GM21423 (cell line): ENCODE measurements around the gene DMWD.

Experiments used
- ATAC-seq: cut with Tn5 transposase; IDR thresholded peaks from one replicate; pipeline ENCODE4 v1.9.1; 2021; ENCODE audit warnings: mild to moderate bottlenecking, moderate library complexity; ENCODE audit not compliant: unreplicated experiment

The DMWD gene, protein sequence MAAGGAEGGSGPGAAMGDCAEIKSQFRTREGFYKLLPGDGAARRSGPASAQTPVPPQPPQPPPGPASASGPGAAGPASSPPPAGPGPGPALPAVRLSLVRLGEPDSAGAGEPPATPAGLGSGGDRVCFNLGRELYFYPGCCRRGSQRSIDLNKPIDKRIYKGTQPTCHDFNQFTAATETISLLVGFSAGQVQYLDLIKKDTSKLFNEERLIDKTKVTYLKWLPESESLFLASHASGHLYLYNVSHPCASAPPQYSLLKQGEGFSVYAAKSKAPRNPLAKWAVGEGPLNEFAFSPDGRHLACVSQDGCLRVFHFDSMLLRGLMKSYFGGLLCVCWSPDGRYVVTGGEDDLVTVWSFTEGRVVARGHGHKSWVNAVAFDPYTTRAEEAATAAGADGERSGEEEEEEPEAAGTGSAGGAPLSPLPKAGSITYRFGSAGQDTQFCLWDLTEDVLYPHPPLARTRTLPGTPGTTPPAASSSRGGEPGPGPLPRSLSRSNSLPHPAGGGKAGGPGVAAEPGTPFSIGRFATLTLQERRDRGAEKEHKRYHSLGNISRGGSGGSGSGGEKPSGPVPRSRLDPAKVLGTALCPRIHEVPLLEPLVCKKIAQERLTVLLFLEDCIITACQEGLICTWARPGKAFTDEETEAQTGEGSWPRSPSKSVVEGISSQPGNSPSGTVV

DNA sequence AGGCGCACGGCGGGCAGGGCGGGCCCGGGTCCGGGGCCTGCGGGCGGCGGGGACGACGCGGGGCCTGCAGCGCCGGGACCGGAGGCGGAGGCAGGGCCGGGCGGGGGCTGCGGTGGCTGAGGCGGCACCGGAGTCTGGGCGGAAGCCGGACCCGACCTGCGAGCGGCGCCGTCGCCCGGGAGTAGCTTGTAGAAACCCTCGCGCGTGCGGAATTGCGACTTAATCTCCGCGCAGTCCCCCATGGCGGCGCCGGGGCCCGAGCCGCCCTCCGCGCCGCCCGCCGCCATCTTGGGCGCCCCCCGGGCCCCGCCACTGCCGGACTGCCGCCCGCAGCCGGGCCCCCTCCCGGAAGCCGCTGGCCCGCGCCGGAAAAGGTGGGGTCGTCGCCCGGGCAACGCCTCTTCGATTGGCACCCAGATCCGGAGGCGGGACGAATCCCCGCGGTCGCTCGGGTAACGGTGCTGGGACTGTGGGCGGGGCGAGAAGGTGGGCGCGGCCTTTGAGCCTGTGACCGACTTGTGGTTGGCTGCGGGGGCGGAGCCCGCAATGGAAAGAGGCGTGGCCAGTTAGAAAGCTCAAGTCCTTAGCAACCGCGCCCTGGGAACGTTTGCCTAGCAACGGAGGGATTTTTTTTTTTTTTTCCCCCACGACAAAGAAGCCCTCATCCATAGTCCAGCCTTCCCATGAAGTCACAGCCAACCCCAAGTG lies at the start of gene DMWD:
Gene DMWD (minus strand): TSS at position 376 of the 708 bp plus-strand sequence. CDS start 89 bp downstream, at position 287.
- ATAC-seq: peak; percentile 89

DNA sequence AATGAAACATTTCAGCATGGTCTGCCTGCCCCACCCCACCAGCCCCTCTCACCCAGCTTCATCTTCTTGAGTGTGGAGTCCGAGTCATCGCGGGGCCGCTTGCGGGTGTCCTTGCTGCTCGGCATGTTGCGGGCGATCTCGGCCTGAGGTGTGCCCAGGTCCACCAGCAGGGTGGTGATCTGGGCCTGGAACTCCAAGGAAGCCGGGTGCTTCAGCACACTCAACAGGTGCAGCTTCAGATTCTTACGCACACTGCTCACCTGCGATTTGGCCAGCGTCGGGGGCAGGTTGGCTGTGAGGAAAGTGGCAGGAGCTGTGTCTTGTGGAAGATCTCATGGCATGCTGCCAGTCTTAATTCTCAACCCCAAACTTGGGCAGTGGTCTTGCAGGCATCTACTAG lies 49.6 kb upstream of the DMWD start:
- ATAC-seq: no peak

DNA sequence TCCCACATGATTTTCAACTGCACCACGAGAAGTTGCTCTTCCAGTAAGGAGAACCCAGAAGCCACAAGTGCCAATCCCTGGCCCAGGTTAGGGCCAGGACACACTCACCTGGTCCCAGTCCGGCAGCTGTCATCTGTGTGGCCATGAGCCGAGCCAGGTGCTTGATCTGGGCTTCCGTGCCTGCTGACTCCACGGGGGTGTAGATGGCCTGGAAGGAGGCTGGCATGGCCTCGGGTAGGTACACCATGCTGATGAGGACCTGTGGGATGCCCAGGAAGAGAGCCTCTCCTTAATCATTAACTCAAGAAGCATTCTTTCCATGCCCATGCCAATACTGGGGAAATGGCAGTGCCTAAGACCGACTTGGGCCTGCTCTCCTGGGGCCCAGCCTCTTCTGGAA lies 42.3 kb upstream of the DMWD start:
- ATAC-seq: no peak

GRCh38 chr19:45828945-45829344 lies 36.3 kb upstream of the DMWD start:
- no peak for ATAC-seq

GRCh38 chr19:45828523-45828922 lies 35.9 kb upstream of the DMWD start:
- no peak for ATAC-seq

GRCh38 chr19:45827459-45828093 lies 34.9 kb upstream of the DMWD start:
- no peak for ATAC-seq

- ATAC-seq: no peak
These were observed 34.3 kb upstream of the DMWD start for GRCh38 chr19:45826934-45827333.

DNA sequence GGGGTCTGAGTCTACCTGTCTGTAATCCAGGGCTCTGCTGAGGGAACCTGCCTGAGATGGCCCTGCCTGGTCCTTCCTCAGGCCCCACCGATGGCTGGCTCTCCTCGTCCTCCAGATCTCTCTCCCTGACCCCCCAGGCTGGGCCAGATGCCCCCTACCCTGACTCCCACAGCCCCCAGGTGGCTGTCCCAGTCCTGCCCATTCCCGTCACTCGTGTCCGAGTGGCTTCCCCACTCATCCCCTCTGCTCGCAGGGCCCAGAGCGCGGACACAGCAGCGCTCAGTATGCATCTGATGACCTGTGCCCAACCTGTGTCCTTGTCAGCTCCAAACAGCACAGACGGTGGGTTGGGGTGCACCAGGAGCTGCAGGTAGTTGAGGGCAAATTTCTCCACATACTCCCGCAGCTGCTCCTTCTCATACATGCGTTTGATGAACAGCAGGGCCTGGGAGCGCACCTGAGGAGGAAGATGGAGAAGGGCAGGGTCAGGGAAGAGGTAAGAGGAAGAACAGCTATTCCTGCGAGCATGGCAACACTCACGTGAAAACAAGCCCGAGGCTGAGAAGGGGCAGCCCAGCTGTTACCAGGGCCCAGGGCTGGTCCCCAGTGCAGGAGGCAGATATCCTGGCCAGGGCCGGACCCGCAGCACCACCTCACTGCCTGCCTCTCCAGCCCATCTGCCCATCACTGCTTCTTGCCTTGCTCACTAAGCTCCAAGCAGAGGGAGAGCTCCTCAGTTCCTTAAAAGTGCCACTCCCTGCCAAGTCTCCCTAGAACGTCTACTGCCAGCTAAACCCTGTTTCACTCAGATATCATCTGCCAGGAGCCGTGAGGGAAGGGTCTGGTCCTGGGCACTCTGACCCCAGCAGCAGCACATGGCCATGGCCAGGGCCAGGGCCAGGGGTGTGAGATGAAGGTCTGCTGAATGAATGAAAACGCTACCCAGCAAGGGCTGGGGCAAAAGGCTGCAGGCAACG lies 33.6 kb upstream of the DMWD start:
- ATAC-seq: no peak

- ATAC-seq: no peak
These were observed 32.6 kb upstream of the DMWD start for GRCh38 chr19:45825263-45825605.

DNA sequence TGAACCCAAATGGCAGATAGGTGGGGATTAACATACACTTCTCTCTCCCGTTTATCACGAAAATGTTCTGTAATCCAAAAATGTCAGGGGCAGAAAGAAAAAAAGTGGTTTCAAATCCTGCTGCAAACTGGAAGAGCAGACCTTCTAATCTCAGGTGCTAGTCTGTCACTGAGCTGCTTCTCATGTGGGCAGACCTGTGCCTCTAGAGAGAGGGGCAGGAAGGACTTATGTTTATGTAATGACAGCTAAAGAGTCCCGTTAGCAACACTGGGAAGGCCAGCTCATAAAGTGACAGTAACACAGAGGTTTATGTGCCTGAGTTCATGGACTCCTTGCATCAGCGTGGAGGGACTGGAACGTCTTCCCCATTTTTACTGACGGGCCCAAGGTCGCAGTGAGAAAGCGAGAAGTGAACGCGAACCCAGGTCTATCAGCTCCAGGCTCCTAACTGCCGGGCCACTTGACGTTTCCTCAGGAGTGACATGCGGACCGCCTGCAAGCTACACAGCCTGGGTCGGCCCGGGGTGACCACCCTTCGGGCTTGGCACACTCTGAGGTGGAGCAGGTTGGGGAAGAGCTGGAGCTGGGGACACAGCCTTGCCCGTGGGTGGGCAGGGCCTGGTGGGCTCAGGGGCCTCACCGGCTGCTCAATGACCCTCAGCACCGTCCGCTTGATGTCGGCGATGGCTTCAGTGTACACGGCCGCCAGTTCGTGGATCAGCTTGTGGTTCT lies 32.1 kb upstream of the DMWD start:
- no peak for ATAC-seq

GRCh38 chr19:45824041-45824471 lies 31.4 kb upstream of the DMWD start:
- no peak for ATAC-seq

- no peak for ATAC-seq
These were observed 30.5 kb upstream of the DMWD start for GRCh38 chr19:45823182-45823581.

- no peak for ATAC-seq
These were observed 30.1 kb upstream of the DMWD start for GRCh38 chr19:45822716-45823115.

DNA sequence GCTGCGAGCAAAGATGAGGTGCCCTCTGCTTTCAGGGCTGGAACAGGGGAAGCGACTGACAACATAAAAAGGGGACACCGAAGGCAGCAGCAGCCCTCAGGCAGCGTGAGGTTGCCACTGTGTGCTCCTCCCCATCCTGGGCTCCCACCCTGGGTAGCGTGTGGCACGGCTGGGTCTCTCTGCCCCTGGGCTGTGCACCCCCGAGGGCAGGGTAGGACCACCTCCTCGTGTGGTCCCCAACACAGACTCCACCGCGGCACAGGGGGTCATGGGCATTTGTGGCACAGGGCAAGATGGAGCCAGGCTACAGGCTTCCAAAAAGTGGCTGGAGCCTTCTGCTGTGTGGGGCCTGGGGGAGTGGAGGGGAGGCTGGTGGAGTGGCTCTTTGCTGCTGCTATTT lies 28.9 kb upstream of the DMWD start:
- no peak for ATAC-seq

- ATAC-seq: no peak
These were observed 28.5 kb upstream of the DMWD start for GRCh38 chr19:45821103-45821521.

GRCh38 chr19:45820413-45821102 lies 27.9 kb upstream of the DMWD start:
- ATAC-seq: no peak

GRCh38 chr19:45819769-45820168 lies 27.1 kb upstream of the DMWD start:
- ATAC-seq: no peak

GRCh38 chr19:45817725-45818301 lies 25.2 kb upstream of the DMWD start:
- ATAC-seq: no peak
